K562 (cell line): Measurements from ENCODE around the gene NOM1. TPM values are rescaled to one million over a fixed set of nuclear protein-coding genes. Genes with fewer than 3 reads are reported as not detected.

Source experiments
- ATAC-seq: fragments of 200-7000 bp; cut with Tn5 transposase; 3 replicates; pipeline ENCODE4 v1.9.1; 2020; ENCODE audit warnings: moderate library complexity
- BruUV-seq: library from RNA; stranded (reverse); fragments of 400-500 nt; replicated peaks from 2 replicates; lab custom pipeline; 2021; lab: Mats Ljungman, UMichigan
- CTCF ChIA-PET: fragments of 300-600 bp; formaldehyde crosslinking; extraction: SDS; loops from one replicate; lab custom pipeline; 2021; ENCODE audit warnings: low intra/inter-chr PET ratio; lab: Yijun Ruan, JAX
- POLR2A ChIA-PET: fragments of 300-600, 350-650 bp; sonication (Branson Sonifier 250); formaldehyde crosslinking; extraction: SDS; loops from one replicate; lab custom pipeline; 2021; ENCODE audit warnings: antibody characterized with exemption, inconsistent platforms; lab: Yijun Ruan, JAX
- DNase-seq, 4 experiments: peaks; one replicate each; pipeline versions ENCODE4 v3.0.0 to v3.0.0-alpha.2; 2011 to 2018; ENCODE audit warnings: low spot score in 3 of 4, mixed read lengths in 3 of 4; ENCODE audit errors: extremely low read depth in 1 of 4
- FAIRE-seq: peaks from 2 replicates; lab custom pipeline; 2011; peaks lifted over from hg19 to GRCh38; lab: Jason Lieb, UNC
- H2AFZ ChIP-seq: 2 replicates; pipeline ENCODE4 v1.6.0; 2011; ENCODE audit warnings: low read depth, low read length, control low read depth, inconsistent platforms
- H3K27ac ChIP-seq: fragments of 200-600 bp; 3 replicates; pipeline ENCODE4 v1.8.0; 2011; ENCODE audit warnings: low read depth, mild to moderate bottlenecking, control low read depth, inconsistent platforms, low read length, moderate library complexity, mixed read lengths; ENCODE audit errors: extremely low read depth
- H3K27me3 ChIP-seq, 2 experiments: fragments of 300-600 bp in 1 of 2; 2 replicates in 1 of 2; 3 replicates in 1 of 2; pipeline versions ENCODE4 v1.6.0 to v1.8.0; 2011; ENCODE audit warnings: inconsistent platforms in 2 of 2, low read length in 2 of 2, mild to moderate bottlenecking in 1 of 2, mixed read lengths in 1 of 2, moderate library complexity in 1 of 2; ENCODE audit not compliant: control insufficient read depth in 2 of 2, insufficient read depth in 2 of 2
- H3K36me3 ChIP-seq: fragments of 300-600 bp; 3 replicates; pipeline ENCODE4 v1.8.0; 2011; ENCODE audit warnings: mild to moderate bottlenecking, low read length, inconsistent platforms; ENCODE audit not compliant: control insufficient read depth, insufficient read depth
- H3K4me1 ChIP-seq, 2 experiments: fragments of 200-600 bp in 1 of 2; replicated peaks in 1 of 2; 2 replicates in 1 of 2; 3 replicates in 1 of 2; pipeline versions ENCODE4 v1.5.1 to v1.8.0; 2011; ENCODE audit warnings: inconsistent platforms in 2 of 2, low read length in 2 of 2, mild to moderate bottlenecking in 1 of 2, mixed read lengths in 1 of 2, moderate library complexity in 1 of 2; ENCODE audit not compliant: control insufficient read depth in 2 of 2, insufficient read depth in 2 of 2
- H3K4me2 ChIP-seq: 2 replicates; pipeline ENCODE4 v1.6.1; 2011; ENCODE audit warnings: low read length, control low read depth, inconsistent platforms, mixed read lengths; ENCODE audit not compliant: insufficient read depth
- H3K4me3 ChIP-seq: fragments of 200-600 bp; sonication (generic), shearing (Covaris generic); 2 replicates; pipeline ENCODE4 v1.5.1; 2016; ENCODE audit warnings: control low read depth, inconsistent platforms
- H3K79me2 ChIP-seq: fragments of 200-600 bp; 3 replicates; pipeline ENCODE4 v1.8.0; 2011; ENCODE audit warnings: low read length, inconsistent platforms; ENCODE audit not compliant: control insufficient read depth, insufficient read depth
- H3K9ac ChIP-seq, 2 experiments: 2 replicates each; pipeline versions ENCODE4 v1.6.0 to v1.6.1; 2011; ENCODE audit warnings: low read depth in 2 of 2, low read length in 2 of 2, control low read depth in 1 of 2, inconsistent platforms in 1 of 2, mild to moderate bottlenecking in 1 of 2, mixed read lengths in 1 of 2; ENCODE audit not compliant: insufficient read depth in 1 of 2
- H3K9me1 ChIP-seq: one replicate; pipeline ENCODE4 v1.6.0; 2011; ENCODE audit warnings: inconsistent platforms, mild to moderate bottlenecking, low read length, moderate library complexity; ENCODE audit not compliant: control insufficient read depth, insufficient read depth
- H3K9me3 ChIP-seq: replicated peaks from 2 replicates; pipeline ENCODE4 v1.5.1; 2011; ENCODE audit warnings: low read depth, low read length, inconsistent platforms; ENCODE audit not compliant: control insufficient read depth, insufficient read depth
- H4K20me1 ChIP-seq: replicated peaks from 2 replicates; pipeline ENCODE4 v1.6.1; 2011; ENCODE audit warnings: low read length, inconsistent platforms, mixed read lengths; ENCODE audit not compliant: control insufficient read depth, insufficient read depth
- CBX2 ChIP-seq: fragments of 200-600 bp; sonication (generic); IDR thresholded peaks from one replicate; pipeline ENCODE4 v1.6.1; 2012; ENCODE audit warnings: mild to moderate bottlenecking, low read length, inconsistent platforms; ENCODE audit not compliant: insufficient read depth, poor library complexity, severe bottlenecking
- MCM2 ChIP-seq: fragments of 450-650 bp; IDR thresholded peaks from 2 replicates; pipeline ENCODE4 v1.6.1; 2017; ENCODE audit warnings: low read depth, mild to moderate bottlenecking
- MEF2D ChIP-seq: conservative IDR thresholded peaks from 2 replicates; pipeline ENCODE4 v1.6.1; 2016; ENCODE audit warnings: low read depth, missing genetic modification characterization, missing compliant biosample characterization
- POLR3G ChIP-seq: IDR thresholded peaks from 2 replicates; pipeline ENCODE4 v1.6.1; 2011; ENCODE audit not compliant: insufficient read length, insufficient replicate concordance; ENCODE audit errors: extremely low read depth
- RBM34 ChIP-seq: fragments of 200-400 bp; formaldehyde crosslinking; IDR thresholded peaks from 2 replicates; pipeline ENCODE4 v1.6.1; 2018; ENCODE audit warnings: low read length, borderline replicate concordance; ENCODE audit not compliant: insufficient read depth
- TGIF2 ChIP-seq: sonication (generic); formaldehyde crosslinking; IDR thresholded peaks from 2 replicates; pipeline ENCODE4 v1.8.1; 2022; ENCODE audit warnings: mild to moderate bottlenecking, missing genetic modification reagents, moderate library complexity
- ZNF133 ChIP-seq: fragments of 250-450 bp; sonication (Bioruptor Pico); IDR thresholded peaks from 2 replicates; pipeline ENCODE4 v1.4.0; 2020; ENCODE audit warnings: mild to moderate bottlenecking
- ZNF24 ChIP-seq: fragments of 450-650 bp; IDR thresholded peaks from 2 replicates; pipeline ENCODE4 v1.6.1; 2016
- WGBS: fragments of 100-300 bp; shearing (Covaris generic); methylation state at CpG from one replicate; pipeline ENCODE4 v1.1.6; 2016; ENCODE audit warnings: low coverage, mixed read lengths; ENCODE audit not compliant: insufficient coverage; ENCODE audit errors: missing lambda C conversion rate; 5-methylcytosine and 5-hydroxymethylcytosine counted together
- in situ Hi-C: fragments of 300-500 bp; cut with MboI; formaldehyde crosslinking; loops from 4 replicates; pipeline ENCODE4 v1.15.0; 2018; ENCODE audit warnings: inconsistent platforms, mixed read lengths
- intact Hi-C: fragments of 100-400 bp; cut with micrococcal nuclease; formaldehyde crosslinking; loops from 2 replicates; pipeline ENCODE4 v1.14.2; 2022
- polyA plus RNA-seq, 8 experiments: library from polyadenylated mRNA; depleted of rRNA in 4 of 8; stranded (reverse) in 5 of 8; unstranded in 3 of 8; fragments of >200 nt; fragmentation: Nextera tagmentation in 2 of 8; fragmentation: Illumina TruSeq in 1 of 8; extraction: Ambion mirVana in 2 of 8; extraction: Trizol in 1 of 8; gene quantifications; 2 replicates each; pipeline versions ENCODE4 v1.2.1 to v1.2.3, GENCODE V29; 2011 to 2014; ENCODE audit warnings: inconsistent platforms in 1 of 8, missing spikeins in 1 of 8
- total RNA-seq, 7 experiments: library from RNA; depleted of rRNA in 6 of 7; stranded (reverse); fragments of >200 nt in 6 of 7; fragmentation: Illumina TruSeq in 2 of 7; extraction: Trizol in 2 of 7; gene quantifications; 2 replicates each; pipeline versions ENCODE4 v1.2.1 to v1.2.3, GENCODE V29; 2011 to 2021; ENCODE audit warnings: low replicate concordance in 1 of 7

NOM1 gene
- total and polyA plus RNA-seq, 9 of the 15 experiments (the other 6 are each of a cell fraction or from before 2014, with no cell fraction given), result 6.8 to 47.3 (median 37.4) TPM

- Histone ChIP-seq H3K79me2 (no peaks in the 10 kb centered on the region), H3K4me1 (peaks cover 0 to 36% of the 10 kb centered on the region in 2 experiments; a peak in 3 of 5 replicates), H3K36me3 (no peaks in the 10 kb centered on the region), H3K4me3 (no peak overlapping the region), H2AFZ (no peak overlapping the region), H3K9me3 (no peaks in the 10 kb centered on the region), H3K9me1 (no peaks in the 10 kb centered on the region), H3K9ac (no peak overlapping the region), H3K4me2 (no peak overlapping the region), H3K27me3 (peaks cover 77 to 86% of the 10 kb centered on the region in 2 experiments), H4K20me1 (0 out of 2 replicates have a peak, but pooled peaks cover 5% of the 10 kb centered on the region), H3K27ac (no peak overlapping the region)
- no peak for TF ChIP-seq ZNF24
- no peak for TF ChIP-seq POLR3G
- no peak for TF ChIP-seq MCM2
- no peak for TF ChIP-seq MEF2D (tag)
- TF ChIP-seq RBM34, result no peak
- no peak for TF ChIP-seq ZNF133
- TF ChIP-seq CBX2, result peak; percentile 10
- peak; percentile 49; the same call in 1 of the 2 replicates for TF ChIP-seq TGIF2 (CRISPR knock-in tag)
- no peak for ATAC-seq
- no peak for FAIRE-seq
- DNase-seq, result no peak
- in situ Hi-C loops (no loop called here), intact Hi-C loops (no loop called here)
- BruUV-seq, result no TSS peak
- ChIA-PET POLR2A (interaction anchor here (0.6 to 1.1 kb wide), 6 partner anchors 7 to 240 kb away, joined by 3 to 5 read pairs (median 3); no protein-coding TSS in a partner anchor), CTCF (no interaction called here)
- WGBS, result 27% methylated on average over 81 of the region's 84 CpGs
Measured at GRCh38 chr7:157021071-157021870, 71.8 kb downstream of the NOM1 start.
